Uterus (tissue), 4 donors: Measurements from ENCODE around the gene LCE3B. TPM values are rescaled to one million over a fixed set of nuclear protein-coding genes. Genes with fewer than 3 reads are reported as not detected.

Experiments
- DNase-seq, 2 donors: peaks; one replicate each; pipeline ENCODE4 v3.0.0-alpha.2; 2019 to 2020
- H3K27ac ChIP-seq, 2 donors: fragments of 200-600 bp; sonication (generic); 1 replicate in 1 of 2; 2 replicates in 1 of 2; pipeline ENCODE4 v1.5.1; 2016 to 2018
- H3K27me3 ChIP-seq, 2 donors: fragments of 200-600 bp; sonication (generic); one replicate each; pipeline ENCODE4 v1.5.1; 2018 to 2019; ENCODE audit warnings: control low read depth in 1 of 2
- H3K36me3 ChIP-seq, 2 donors: fragments of 200-600 bp; sonication (generic); one replicate each; pipeline ENCODE4 v1.5.1; 2019; ENCODE audit warnings: control low read depth in 1 of 2
- H3K4me1 ChIP-seq, 2 donors: fragments of 200-600 bp; sonication (generic); one replicate each; pipeline ENCODE4 v1.5.1; 2018 to 2019; ENCODE audit warnings: control low read depth in 1 of 2
- H3K4me3 ChIP-seq, 2 donors: fragments of 200-600 bp; sonication (generic); 1 replicate in 1 of 2; 2 replicates in 1 of 2; pipeline ENCODE4 v1.5.1; 2018 to 2019; ENCODE audit warnings: mild to moderate bottlenecking in 1 of 2
- H3K9me3 ChIP-seq, 2 donors: fragments of 200-600 bp; sonication (generic); one replicate each; pipeline ENCODE4 v1.5.1; 2019; ENCODE audit warnings: control low read depth in 1 of 2
- CTCF ChIP-seq, 4 experiments: fragments of 200-600 bp in 2 of 4; fragments of 450-650 bp in 2 of 4; sonication (generic) in 2 of 4; IDR thresholded peaks; one replicate each; pipeline ENCODE4 v1.5.1; 2016 to 2019; ENCODE audit warnings: antibody characterized with exemption in 4 of 4, mild to moderate bottlenecking in 2 of 4, moderate library complexity in 1 of 4
- POLR2A ChIP-seq, 2 donors: fragments of 450-650 bp; IDR thresholded peaks; one replicate each; pipeline ENCODE4 v1.6.1; 2016; ENCODE audit warnings: antibody characterized with exemption in 2 of 2, mild to moderate bottlenecking in 1 of 2, moderate library complexity in 1 of 2
- intact Hi-C: fragments of 100-400 bp; cut with DNase I; formaldehyde crosslinking; loops from one replicate; pipeline ENCODE4 v1.15.1; 2023; ENCODE audit warnings: low total_unique reads
- small RNA-seq: library from RNA; depleted of rRNA; stranded (forward); fragments of <200 nt; gene quantifications from one replicate; pipeline ENCODE3, GENCODE V24; 2016
- total RNA-seq, 4 donors: library from RNA; depleted of rRNA in 3 of 4; stranded (reverse); fragments of >200 nt in 3 of 4; gene quantifications; one replicate each; pipeline versions ENCODE4 v1.1.0 to v1.2.4, GENCODE V29; 2014 to 2023
- donor health status: DM: yes; HTN: yes; CAD: no.

LCE3B gene
- total RNA-seq, 4 donors from 2014 or later = not detected

- intact Hi-C loops = no loop called here
- Histone ChIP-seq H3K4me3 (no peak overlapping the region), H3K36me3 (no peaks in the 10 kb centered on the region), H3K4me1 (no peaks in the 10 kb centered on the region), H3K9me3 (no peaks in the 10 kb centered on the region), H3K27me3 (no peaks in the 10 kb centered on the region), H3K27ac (no peak overlapping the region)
- DNase-seq = no peak
- no peak for TF ChIP-seq CTCF (IDR thresholded peaks at IDR 0.05)
- no peak for TF ChIP-seq POLR2A (IDR thresholded peaks at IDR 0.05)
Observed at GRCh38 chr1:152657677-152658076, 44.1 kb downstream of the LCE3B start.

GRCh38 chr1:152658649-152659048 lies 45.0 kb downstream of the LCE3B start:
- intact Hi-C loops = no loop called here
- Histone ChIP-seq H3K4me1 (no peaks in the 10 kb centered on the region), H3K27ac (no peak overlapping the region), H3K9me3 (no peaks in the 10 kb centered on the region), H3K4me3 (no peak overlapping the region), H3K27me3 (no peaks in the 10 kb centered on the region), H3K36me3 (no peaks in the 10 kb centered on the region)
- no peak for TF ChIP-seq POLR2A (IDR thresholded peaks at IDR 0.05)
- no peak for TF ChIP-seq CTCF (IDR thresholded peaks at IDR 0.05)
- no peak for DNase-seq

- no peaks in the 10 kb centered on the region for H3K27me3 ChIP-seq
- no peaks in the 10 kb centered on the region for H3K36me3 ChIP-seq
- H3K9me3 ChIP-seq = no peaks in the 10 kb centered on the region
- DNase-seq = no peak
- H3K4me1 ChIP-seq = no peaks in the 10 kb centered on the region
- intact Hi-C loops = no loop called here
- H3K4me3 ChIP-seq = no peak within 1 kb of the TSS
- TF ChIP-seq CTCF (IDR thresholded peaks at IDR 0.05) (no peak), POLR2A (IDR thresholded peaks at IDR 0.05) (no peak)
- no peak within 1 kb of the TSS for H3K27ac ChIP-seq
Observed at GRCh38 chr1:152663098-152663497, 49.5 kb downstream of the LCE3B start, which contains the start of gene LCE2D. Gene LCE2D, plus strand, starts transcription at chr1:152663380. Its CDS starts 726 bp downstream, at chr1:152664106.

Small RNA genes lying within 50 kb of the gene (small RNA-seq; reads per million reads assigned to genes)
- not detected for gene LCE3A
- not detected for gene LCE3B

Other genes with a start within 250 kb of the LCE3B start
- under 1 TPM in 1 of 4 donors, not detected in 3; 0.28 TPM for gene CRNN, start 199.5 kb upstream of the LCE3B start, total RNA-seq
- gene LCE5A, start 103.0 kb upstream of the LCE3B start, total RNA-seq = not detected
- not detected for gene CRCT1, start 99.3 kb upstream of the LCE3B start, total RNA-seq
- gene LCE3E, start 47.0 kb upstream of the LCE3B start, total RNA-seq = not detected
- gene LCE3D, start 33.3 kb upstream of the LCE3B start, total RNA-seq = not detected
- not detected for gene LCE3C, start 13.6 kb upstream of the LCE3B start, total RNA-seq
- gene LCE3A, start 9.3 kb downstream of the LCE3B start, total RNA-seq = not detected
- gene LCE2D, start 49.6 kb downstream of the LCE3B start, total RNA-seq = not detected
- gene LCE2C, start 61.5 kb downstream of the LCE3B start, total RNA-seq = not detected
- gene LCE2B, start 72.3 kb downstream of the LCE3B start, total RNA-seq = not detected
- not detected for gene LCE2A, start 84.5 kb downstream of the LCE3B start, total RNA-seq
- not detected for gene LCE4A, start 94.3 kb downstream of the LCE3B start, total RNA-seq
- gene KPRP, start 144.2 kb downstream of the LCE3B start, total RNA-seq = not detected
- gene LCE1F, start 161.3 kb downstream of the LCE3B start, total RNA-seq = not detected
- not detected for gene LCE1E, start 172.4 kb downstream of the LCE3B start, total RNA-seq
- gene LCE1D, start 182.9 kb downstream of the LCE3B start, total RNA-seq = not detected
- gene LCE1C, start 192.8 kb downstream of the LCE3B start, total RNA-seq = not detected
- gene LCE1B, start 198.2 kb downstream of the LCE3B start, total RNA-seq = not detected
- gene LCE1A, start 213.7 kb downstream of the LCE3B start, total RNA-seq = not detected
- not detected for gene LCE6A, start 229.0 kb downstream of the LCE3B start, total RNA-seq
- gene LCE7A, start 246.2 kb downstream of the LCE3B start, total RNA-seq = not detected